Peyer's patch (tissue), 4 donors: ENCODE measurements around the gene SLC11A2.

ENCODE experiments used
- POLR2A ChIP-seq, 2 donors: fragments of 450-650 bp; IDR thresholded peaks; one replicate each; pipeline ENCODE4 v1.5.1; 2017; ENCODE audit warnings: antibody characterized with exemption in 2 of 2, mild to moderate bottlenecking in 2 of 2, moderate library complexity in 2 of 2
- TF ChIP-seq, protein P1 (sequence below), 6 experiments: fragments of 450-650 bp in 4 of 6; fragments of 200-600 bp in 2 of 6; sonication (generic) in 1 of 6; IDR thresholded peaks; one replicate each; pipeline ENCODE4 v1.5.1; 2017 to 2019; ENCODE audit warnings: antibody characterized with exemption in 6 of 6, mild to moderate bottlenecking in 3 of 6, moderate library complexity in 1 of 6

GRCh38 chr12:51028813-51029150 is 2.6 kb upstream of the SLC11A2 start:
- TF ChIP-seq, protein P1, sequence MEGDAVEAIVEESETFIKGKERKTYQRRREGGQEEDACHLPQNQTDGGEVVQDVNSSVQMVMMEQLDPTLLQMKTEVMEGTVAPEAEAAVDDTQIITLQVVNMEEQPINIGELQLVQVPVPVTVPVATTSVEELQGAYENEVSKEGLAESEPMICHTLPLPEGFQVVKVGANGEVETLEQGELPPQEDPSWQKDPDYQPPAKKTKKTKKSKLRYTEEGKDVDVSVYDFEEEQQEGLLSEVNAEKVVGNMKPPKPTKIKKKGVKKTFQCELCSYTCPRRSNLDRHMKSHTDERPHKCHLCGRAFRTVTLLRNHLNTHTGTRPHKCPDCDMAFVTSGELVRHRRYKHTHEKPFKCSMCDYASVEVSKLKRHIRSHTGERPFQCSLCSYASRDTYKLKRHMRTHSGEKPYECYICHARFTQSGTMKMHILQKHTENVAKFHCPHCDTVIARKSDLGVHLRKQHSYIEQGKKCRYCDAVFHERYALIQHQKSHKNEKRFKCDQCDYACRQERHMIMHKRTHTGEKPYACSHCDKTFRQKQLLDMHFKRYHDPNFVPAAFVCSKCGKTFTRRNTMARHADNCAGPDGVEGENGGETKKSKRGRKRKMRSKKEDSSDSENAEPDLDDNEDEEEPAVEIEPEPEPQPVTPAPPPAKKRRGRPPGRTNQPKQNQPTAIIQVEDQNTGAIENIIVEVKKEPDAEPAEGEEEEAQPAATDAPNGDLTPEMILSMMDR (IDR thresholded peaks at IDR 0.05), result no peak
- TF ChIP-seq POLR2A (IDR thresholded peaks at IDR 0.05), result no peak
